ENCODE measurements around the gene ZNF830. TPM values are rescaled to one million over a fixed set of nuclear protein-coding genes. Genes with fewer than 3 reads are reported as not detected.
"Not testable (repeated sequence)": the region's sequence is repeated elsewhere in the genome, so short reads cannot be mapped to it uniquely, and the experiment has no call there.

ZNF830 gene
- total and polyA plus RNA-seq, 2 of the 13 experiments (the other 11 are each of a cell fraction or from before 2014, with no cell fraction given) = 6.1 to 19.0 TPM

DNA sequence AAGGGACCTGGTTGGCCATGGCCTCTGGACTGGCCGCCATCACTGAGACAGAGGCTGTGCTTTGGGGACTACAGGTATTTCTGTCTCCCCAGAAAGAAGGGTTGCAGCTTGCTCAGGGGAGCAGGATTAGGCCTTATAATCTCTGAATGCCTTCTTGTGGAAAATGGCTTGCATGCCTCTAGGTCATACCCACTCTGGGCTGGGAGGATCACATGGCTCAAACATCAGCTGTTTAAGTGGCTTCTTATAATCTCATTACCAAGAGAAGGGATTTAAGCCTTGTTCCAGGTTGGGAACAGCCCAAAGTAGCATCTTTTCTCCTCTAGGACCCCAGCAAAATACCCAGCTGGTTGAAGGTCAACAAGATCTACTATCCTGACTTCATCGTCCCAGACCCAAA lies 38.1 kb downstream of the ZNF830 start (continued):
- TF ChIP-seq, protein P1, sequence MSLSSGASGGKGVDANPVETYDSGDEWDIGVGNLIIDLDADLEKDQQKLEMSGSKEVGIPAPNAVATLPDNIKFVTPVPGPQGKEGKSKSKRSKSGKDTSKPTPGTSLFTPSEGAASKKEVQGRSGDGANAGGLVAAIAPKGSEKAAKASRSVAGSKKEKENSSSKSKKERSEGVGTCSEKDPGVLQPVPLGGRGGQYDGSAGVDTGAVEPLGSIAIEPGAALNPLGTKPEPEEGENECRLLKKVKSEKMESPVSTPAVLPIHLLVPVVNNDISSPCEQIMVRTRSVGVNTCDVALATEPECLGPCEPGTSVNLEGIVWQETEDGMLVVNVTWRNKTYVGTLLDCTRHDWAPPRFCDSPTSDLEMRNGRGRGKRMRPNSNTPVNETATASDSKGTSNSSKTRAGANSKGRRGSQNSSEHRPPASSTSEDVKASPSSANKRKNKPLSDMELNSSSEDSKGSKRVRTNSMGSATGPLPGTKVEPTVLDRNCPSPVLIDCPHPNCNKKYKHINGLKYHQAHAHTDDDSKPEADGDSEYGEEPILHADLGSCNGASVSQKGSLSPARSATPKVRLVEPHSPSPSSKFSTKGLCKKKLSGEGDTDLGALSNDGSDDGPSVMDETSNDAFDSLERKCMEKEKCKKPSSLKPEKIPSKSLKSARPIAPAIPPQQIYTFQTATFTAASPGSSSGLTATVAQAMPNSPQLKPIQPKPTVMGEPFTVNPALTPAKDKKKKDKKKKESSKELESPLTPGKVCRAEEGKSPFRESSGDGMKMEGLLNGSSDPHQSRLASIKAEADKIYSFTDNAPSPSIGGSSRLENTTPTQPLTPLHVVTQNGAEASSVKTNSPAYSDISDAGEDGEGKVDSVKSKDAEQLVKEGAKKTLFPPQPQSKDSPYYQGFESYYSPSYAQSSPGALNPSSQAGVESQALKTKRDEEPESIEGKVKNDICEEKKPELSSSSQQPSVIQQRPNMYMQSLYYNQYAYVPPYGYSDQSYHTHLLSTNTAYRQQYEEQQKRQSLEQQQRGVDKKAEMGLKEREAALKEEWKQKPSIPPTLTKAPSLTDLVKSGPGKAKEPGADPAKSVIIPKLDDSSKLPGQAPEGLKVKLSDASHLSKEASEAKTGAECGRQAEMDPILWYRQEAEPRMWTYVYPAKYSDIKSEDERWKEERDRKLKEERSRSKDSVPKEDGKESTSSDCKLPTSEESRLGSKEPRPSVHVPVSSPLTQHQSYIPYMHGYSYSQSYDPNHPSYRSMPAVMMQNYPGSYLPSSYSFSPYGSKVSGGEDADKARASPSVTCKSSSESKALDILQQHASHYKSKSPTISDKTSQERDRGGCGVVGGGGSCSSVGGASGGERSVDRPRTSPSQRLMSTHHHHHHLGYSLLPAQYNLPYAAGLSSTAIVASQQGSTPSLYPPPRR (CRISPR knock-in tag; IDR thresholded peaks at IDR 0.05; ENCODE audit: borderline replicate concordance) = no peak
- TF ChIP-seq ZNF605 (CRISPR knock-in tag; IDR thresholded peaks at IDR 0.05) (no peak), PATZ1 (CRISPR knock-in tag; IDR thresholded peaks at IDR 0.05) (no peak), ZNF75D (CRISPR knock-in tag; IDR thresholded peaks at IDR 0.05; ENCODE audit: borderline replicate concordance) (no peak), ZKSCAN5 (CRISPR knock-in tag; IDR thresholded peaks at IDR 0.05) (no peak), ZNF33A (CRISPR knock-in tag; IDR thresholded peaks at IDR 0.05; ENCODE audit: borderline replicate concordance) (no peak), STAG1 (CRISPR knock-in tag; IDR thresholded peaks at IDR 0.05) (no peak), PAX8 (CRISPR knock-in tag; IDR thresholded peaks at IDR 0.05; ENCODE audit: borderline replicate concordance) (no peak), HCFC1 (IDR thresholded peaks at IDR 0.05; ENCODE audit: low read depth, low read length) (no peak), KLF13 (CRISPR knock-in tag; IDR thresholded peaks at IDR 0.05) (no peak), ZFP36 (IDR thresholded peaks at IDR 0.05; ENCODE audit: borderline replicate concordance, low read depth, low read length, partially characterized antibody) (no peak)
- TF ChIP-seq, protein P2, sequence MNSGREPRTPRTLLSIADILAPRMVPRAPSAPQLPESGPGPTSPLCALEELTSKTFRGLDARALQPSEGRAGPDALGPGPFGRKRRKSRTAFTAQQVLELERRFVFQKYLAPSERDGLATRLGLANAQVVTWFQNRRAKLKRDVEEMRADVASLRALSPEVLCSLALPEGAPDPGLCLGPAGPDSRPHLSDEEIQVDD (CRISPR knock-in tag; IDR thresholded peaks at IDR 0.05; ENCODE audit: borderline replicate concordance) = no peak

GRCh38 chr17:35000965-35001364 lies 39.6 kb downstream of the ZNF830 start:
- WGBS (ENCODE audit: low lambda C conversion rate) = over 99% methylated on average over 13 of the region's 14 CpGs
- intact Hi-C loops (cut with micrococcal nuclease; ENCODE audit: unreplicated experiment) = not testable (repeated sequence)
- POLR2A ChIA-PET = interaction anchor here (1.7 kb wide), 1 partner anchor 119 kb away, joined by 4 read pairs; the partner anchor contains the start of gene RAD51D

More at GRCh38 chr17:35000965-35001364, 39.6 kb downstream of the ZNF830 start:
- ATAC-seq; FAIRE-seq; H3K9ac ChIP-seq (ENCODE audit: insufficient read depth, low read depth, low read length); H3K4me1 ChIP-seq (ENCODE audit: insufficient read depth, low read length); DNase-seq (ENCODE audit: low spot score); H2AFZ ChIP-seq (ENCODE audit: low read length); H3K9me3 ChIP-seq (ENCODE audit: low read length); BruUV-seq (replicated peaks); H3K4me2 ChIP-seq (ENCODE audit: low read depth, low read length); H3K27ac ChIP-seq (ENCODE audit: extremely low read length, insufficient read depth, low read length); in situ Hi-C loops (cut with HindIII; ENCODE audit: extremely low pct_ligation_motif_present, low pct_unique_long_range_greater_than_20kb); H3K4me3 ChIP-seq (replicated peaks in 1 of 3; ENCODE audit: insufficient read depth in 1 of 3, low read depth in 2 of 3, low read length in 3 of 3); H3K27me3 ChIP-seq (ENCODE audit: control insufficient read depth in 1 of 2, insufficient read depth in 2 of 2, low read length in 2 of 2); H3K79me2 ChIP-seq (ENCODE audit: insufficient read depth, low read length); H4K20me1 ChIP-seq (ENCODE audit: insufficient read depth, low read length); CTCF ChIA-PET (ENCODE audit: low intra/inter-chr PET ratio, low total read pairs): not testable (repeated sequence)
- H3K36me3 ChIP-seq (replicated peaks in 1 of 2; ENCODE audit: control insufficient read depth in 1 of 2, insufficient read depth in 2 of 2, low read length in 2 of 2) = peaks cover 21 to 59% of the 10 kb centered on the region in 2 experiments
